Heart left ventricle (tissue), 16 donors: ENCODE measurements around the gene SHISAL2A. TPM values are rescaled to one million over a fixed set of nuclear protein-coding genes. Genes with fewer than 3 reads are reported as not detected.

Experiments
- ATAC-seq, 4 donors: fragments of 200-7000 bp; cut with Tn5 transposase; one replicate each; pipeline ENCODE4 v1.9.1; 2020 to 2022; ENCODE audit warnings: moderate library complexity in 4 of 4, mild to moderate bottlenecking in 3 of 4, moderate number of reproducible peaks in 1 of 4
- DNase-seq, 5 donors: peaks; one replicate each; pipeline ENCODE4 v3.0.0-alpha.2; 2020
- H3K27ac ChIP-seq, 12 donors: fragments of 200-600 bp; sonication (generic) in 4 of 12; one replicate each; pipeline versions ENCODE4 v1.5.0 to v1.8.0; 2016 to 2022; ENCODE audit warnings: mild to moderate bottlenecking in 2 of 12
- H3K27me3 ChIP-seq, 9 donors: fragments of 200-600 bp; sonication (generic) in 2 of 9; one replicate each; pipeline versions ENCODE4 v1.5.1 to v1.8.0; 2016 to 2022; ENCODE audit warnings: mild to moderate bottlenecking in 3 of 9
- H3K36me3 ChIP-seq, 9 donors: fragments of 200-600 bp; sonication (generic) in 2 of 9; one replicate each; pipeline versions ENCODE4 v1.5.0 to v1.8.0; 2018 to 2022; ENCODE audit warnings: mild to moderate bottlenecking in 2 of 9
- H3K4me1 ChIP-seq, 12 donors: fragments of 200-600 bp; sonication (generic) in 4 of 12; one replicate each; pipeline versions ENCODE4 v1.5.0 to v1.8.0; 2016 to 2022; ENCODE audit warnings: mild to moderate bottlenecking in 3 of 12
- H3K4me3 ChIP-seq, 12 donors: fragments of 200-600 bp; sonication (generic) in 4 of 12; one replicate each; pipeline versions ENCODE4 v1.5.0 to v1.8.0; 2017 to 2022; ENCODE audit warnings: mild to moderate bottlenecking in 9 of 12, moderate library complexity in 4 of 12
- H3K9me3 ChIP-seq, 12 donors: fragments of 200-600 bp; sonication (generic) in 4 of 12; one replicate each; pipeline versions ENCODE4 v1.5.0 to v1.8.0; 2016 to 2022; ENCODE audit warnings: mild to moderate bottlenecking in 1 of 12
- CTCF ChIP-seq, 12 donors: fragments of 200-600 bp; sonication (generic) in 4 of 12; IDR thresholded peaks; one replicate each; pipeline versions ENCODE4 v1.5.0 to v1.8.0; 2018 to 2022; ENCODE audit warnings: antibody characterized with exemption in 12 of 12, mild to moderate bottlenecking in 5 of 12
- POLR2A ChIP-seq, 2 donors: fragments of 450-650 bp; IDR thresholded peaks; one replicate each; pipeline ENCODE4 v1.6.1; 2017; ENCODE audit warnings: antibody characterized with exemption in 2 of 2, mild to moderate bottlenecking in 2 of 2, moderate library complexity in 2 of 2
- WGBS, 4 donors: extraction: QIAGEN DNeasy Blood & Tissue Kit in 2 of 4; methylation state at CpG; one replicate each; pipeline versions ENCODE4 v1.1.5 to v1.1.7; 2013 to 2018; 5-methylcytosine and 5-hydroxymethylcytosine counted together
- intact Hi-C, 10 donors: fragments of 100-400 bp; cut with DNase I; formaldehyde crosslinking; loops; one replicate each; pipeline versions ENCODE4 v1.11.1 to v1.14.2; 2022
- polyA plus RNA-seq, 2 donors: library from polyadenylated mRNA; stranded (reverse); fragments of 200-250 nt; gene quantifications; one replicate each; pipeline ENCODE4 v1.2.3, GENCODE V29; 2013
- total RNA-seq, 9 donors: library from RNA; depleted of rRNA in 2 of 9; stranded (reverse); fragments of >200 nt in 2 of 9; fragmentation: NEBNext Ultra II Directional in 3 of 9; extraction: Animal tissue kit (Norgen Biotek cat#: 25700) in 3 of 9; gene quantifications; one replicate each; pipeline versions ENCODE4 v1.1.0 to v1.2.4, GENCODE V29; 2016 to 2023
- donor health status: ischemic (EF 13 %, LVEDD 7.1; RV severe dilation, severe dysfunction).
- donor health status: healthy with polysubstance abuse.
- donor health status: DM: no; HTN: yes; CAD: no.
- donor health status: DM: no; HTN: no; CAD: no.
- donor health status: ischemic (EF 25% LVEDD 6.9; RV normal size, moderate dysfunction).
- donor health status: ischemic (EF 25% LVEDD 5.7; RV mildly dilated, moderate dysfunction).
- donor health status: healthy.
- donor health status: DM: yes; HTN: yes; CAD: no.
- donor health status: ischemic (EF 35%, LVEDD 5.7; RV mildly dilated, moderate dysfunction).
- donor health status: nonischemic (EF 11% LVEDD 7.7; RV severe dilation, severe dysfunction).
- donor health status: DM: yes; HTN: yes; CAD: no.
- donor health status: PGD.
- donor health status: ischemic (EF 29% LVEDD 5.4; RV normal size, mild dysfunction).
- donor health status: nonischemic (EF 23%, LVEDD 6.1; RV moderate dilation, normal function).

Gene SHISAL2A
- total and polyA plus RNA-seq, 11 donors = 0.08 to 0.64 TPM; not detected in 9

- Histone ChIP-seq H3K36me3 (peaks cover 0 to 6% (median 0%) of the 10 kb centered on the region in 9 donors), H3K9me3 (no peaks in the 10 kb centered on the region), H3K4me1 (no peaks in the 10 kb centered on the region), H3K4me3 (no peak overlapping the region), H3K27me3 (no peaks in the 10 kb centered on the region), H3K27ac (no peak overlapping the region)
- 90 to 97% (median 94%) methylated on average over 5 of the region's 5 CpGs for WGBS, 4 donors
- intact Hi-C loops = no loop called here
- DNase-seq (no peak), ATAC-seq (no peak)
- TF ChIP-seq POLR2A (IDR thresholded peaks at IDR 0.05) = no peak
- no peak for TF ChIP-seq CTCF (IDR thresholded peaks at IDR 0.05)
Measured at GRCh38 chr1:52614671-52615070, 18.3 kb upstream of the SHISAL2A start.

DNA sequence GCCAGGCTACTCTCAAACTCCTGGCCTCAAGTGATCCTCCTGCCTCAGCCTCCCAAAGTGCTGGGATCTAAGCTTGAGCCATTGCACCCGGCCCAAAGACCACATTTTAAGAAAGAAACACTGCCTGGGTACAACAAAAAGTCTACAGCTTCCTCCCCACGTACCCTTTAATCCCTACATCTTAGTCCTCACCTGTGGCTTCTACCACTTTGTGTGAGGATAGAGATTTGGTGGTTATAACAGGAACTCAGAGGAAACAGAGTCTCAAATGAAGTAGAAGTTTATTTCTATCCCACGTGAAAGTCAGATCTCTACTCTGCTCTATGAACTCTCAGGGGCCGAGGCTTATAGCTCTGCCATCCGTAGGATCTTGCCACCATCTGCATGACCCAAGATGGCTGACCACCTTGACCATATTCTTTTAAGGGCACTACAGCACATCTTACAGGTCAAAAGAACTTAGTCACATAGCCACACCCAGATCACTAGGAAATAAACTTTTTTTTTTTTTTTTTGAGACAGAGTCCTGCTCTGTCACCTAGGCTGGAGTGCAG is 17.4 kb upstream of the SHISAL2A start:
- peaks cover 0 to 3% (median 0%) of the 10 kb centered on the region in 12 donors for H3K9me3 ChIP-seq
- no peak overlapping the region for H3K4me3 ChIP-seq
- no peaks in the 10 kb centered on the region for H3K27me3 ChIP-seq
- 75 to 96% (median 79%) methylated on average over 5 of the region's 5 CpGs for WGBS, 4 donors
- H3K27ac ChIP-seq = no peak overlapping the region
- DNase-seq (no peak), ATAC-seq (no peak)
- TF ChIP-seq POLR2A (IDR thresholded peaks at IDR 0.05) = no peak
- TF ChIP-seq CTCF (IDR thresholded peaks at IDR 0.05) = no peak
- no peaks in the 10 kb centered on the region for H3K4me1 ChIP-seq
- intact Hi-C loops = no loop called here
- H3K36me3 ChIP-seq = peaks cover 0 to 5% (median 0%) of the 10 kb centered on the region in 9 donors

- TF ChIP-seq POLR2A (IDR thresholded peaks at IDR 0.05) (no peak), CTCF (IDR thresholded peaks at IDR 0.05) (no peak)
- Histone ChIP-seq H3K4me3 (no peak overlapping the region), H3K9me3 (peaks cover 0 to 34% (median 12%) of the 10 kb centered on the region in 12 donors), H3K27me3 (no peaks in the 10 kb centered on the region), H3K27ac (no peak overlapping the region), H3K36me3 (peaks cover 0 to 5% (median 0%) of the 10 kb centered on the region in 9 donors), H3K4me1 (no peaks in the 10 kb centered on the region)
- intact Hi-C loops = no loop called here
- DNase-seq (no peak), ATAC-seq (no peak)
- 99 to 100% (median 100%) methylated on average over 2 of the region's 2 CpGs for WGBS, 4 donors
Measured at GRCh38 chr1:52621950-52622349, 11.0 kb upstream of the SHISAL2A start.

DNA sequence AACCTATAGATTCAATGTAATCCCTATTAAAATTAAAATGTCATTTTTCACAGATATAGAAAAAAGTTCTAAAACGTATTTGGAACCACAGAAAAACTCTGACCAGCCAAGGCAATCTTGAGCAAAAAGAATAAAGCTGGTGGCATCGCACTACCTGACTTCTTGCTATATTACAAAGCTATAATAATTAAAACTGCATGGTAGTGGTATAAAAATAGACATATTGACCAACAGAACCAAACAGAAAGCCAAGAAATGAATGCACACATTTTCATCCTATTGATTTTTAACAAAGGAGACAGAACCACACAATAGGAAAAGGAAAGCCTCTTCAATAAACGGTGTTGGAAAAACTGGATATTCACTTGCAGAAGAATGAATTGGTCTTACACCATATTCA is 9.2 kb upstream of the SHISAL2A start:
- Histone ChIP-seq H3K4me3 (no peak overlapping the region), H3K4me1 (no peaks in the 10 kb centered on the region), H3K27me3 (no peaks in the 10 kb centered on the region), H3K36me3 (peaks cover 0 to 5% (median 0%) of the 10 kb centered on the region in 9 donors), H3K9me3 (peaks cover 0 to 34% (median 12%) of the 10 kb centered on the region in 12 donors), H3K27ac (no peak overlapping the region)
- intact Hi-C loops = no loop called here
- ATAC-seq (no peak), DNase-seq (no peak)
- 93 to 96% (median 94%) methylated on average over 3 of the region's 3 CpGs for WGBS, 4 donors
- no peak for TF ChIP-seq POLR2A (IDR thresholded peaks at IDR 0.05)
- TF ChIP-seq CTCF (IDR thresholded peaks at IDR 0.05) = no peak
